CD4-positive, CD25-positive, alpha-beta regulatory T cell (primary cell): Measurements from ENCODE around the gene DHRSX. TPM values are rescaled to one million over a fixed set of nuclear protein-coding genes. Genes with fewer than 3 reads are reported as not detected.
A peak's percentile ranks its signal among the peaks of the same experiment; 100 is the strongest.

Source experiments
- ATAC-seq, 2 donors: fragments of 150-1000 bp; cut with Tn5 transposase; one replicate each; pipeline ENCODE4 v1.10.0; 2021; ENCODE audit warnings: low read depth in 2 of 2, moderate number of reproducible peaks in 2 of 2, moderate library complexity in 1 of 2
- DNase-seq, 3 donors: peaks; one replicate each; pipeline versions ENCODE4 v3.0.0 to v3.0.0-alpha.2; 2012 to 2022; ENCODE audit warnings: mixed read lengths in 1 of 3
- H3K27ac ChIP-seq: one replicate; pipeline ENCODE4 v1.7.0; 2013; ENCODE audit warnings: mild to moderate bottlenecking, low read length; ENCODE audit not compliant: insufficient read depth, poor library complexity, severe bottlenecking
- H3K27me3 ChIP-seq: one replicate; pipeline ENCODE4 v1.7.0; 2013; ENCODE audit warnings: low read length; ENCODE audit not compliant: control insufficient read depth, insufficient read depth
- H3K36me3 ChIP-seq: one replicate; pipeline ENCODE4 v1.7.0; 2013; ENCODE audit warnings: mild to moderate bottlenecking, low read length, moderate library complexity; ENCODE audit not compliant: control insufficient read depth, insufficient read depth
- H3K4me1 ChIP-seq: 2 replicates; pipeline ENCODE4 v1.7.0; 2013; ENCODE audit warnings: mild to moderate bottlenecking, low read length; ENCODE audit not compliant: insufficient read depth, control insufficient read depth, poor library complexity, severe bottlenecking
- H3K4me3 ChIP-seq: one replicate; pipeline ENCODE4 v1.7.0; 2013; ENCODE audit warnings: low read depth, mild to moderate bottlenecking, low read length, moderate library complexity
- H3K9me3 ChIP-seq, 2 experiments: 1 replicate in 1 of 2; 2 replicates in 1 of 2; pipeline ENCODE4 v1.7.0; 2013; ENCODE audit warnings: low read length in 2 of 2, mild to moderate bottlenecking in 1 of 2, moderate library complexity in 1 of 2; ENCODE audit not compliant: control insufficient read depth in 2 of 2
- H3K27ac Mint-ChIP-seq, 3 donors: one replicate each; pipeline ENCODE4 v1.8.0; 2020 to 2022; ENCODE audit warnings: mild to moderate bottlenecking in 3 of 3, mixed read lengths in 3 of 3, moderate library complexity in 2 of 3
- H3K27me3 Mint-ChIP-seq: one replicate; pipeline ENCODE4 v1.8.0; 2022; ENCODE audit warnings: mild to moderate bottlenecking, mixed read lengths
- H3K36me3 Mint-ChIP-seq: one replicate; pipeline ENCODE4 v1.8.0; 2020; ENCODE audit warnings: mixed read lengths
- H3K4me1 Mint-ChIP-seq, 4 donors: one replicate each; pipeline ENCODE4 v1.8.0; 2020 to 2022; ENCODE audit warnings: mixed read lengths in 4 of 4, mild to moderate bottlenecking in 1 of 4
- H3K4me3 Mint-ChIP-seq, 4 donors: one replicate each; pipeline ENCODE4 v1.8.0; 2020 to 2022; ENCODE audit warnings: mild to moderate bottlenecking in 4 of 4, mixed read lengths in 4 of 4, moderate library complexity in 3 of 4
- H3K9me3 Mint-ChIP-seq, 7 donors: one replicate each; pipeline ENCODE4 v1.8.0; 2020 to 2022; ENCODE audit warnings: mixed read lengths in 7 of 7, mild to moderate bottlenecking in 3 of 7, moderate library complexity in 2 of 7
- polyA plus RNA-seq, 4 donors: library from polyadenylated mRNA; unstranded; fragments of 300-500 nt; fragmentation: Illumina TruSeq; gene quantifications; one replicate each; pipeline ENCODE4 v1.2.3, GENCODE V29; 2021
- total RNA-seq: library from RNA; stranded (reverse); gene quantifications from one replicate; pipeline ENCODE4 v1.2.3, GENCODE V29; 2022

DHRSX gene
- total and polyA plus RNA-seq, 5 donors from 2014 or later = 16.5 to 21.8 (median 18.4) TPM

GRCh38 chrX:2445662-2446623 is 54.8 kb downstream of the DHRSX start:
- peaks cover 7% of the 10 kb centered on the region for H3K36me3 Mint-ChIP-seq
- H3K4me1 ChIP-seq = no peaks in the 10 kb centered on the region

GRCh38 chrX:2442694-2443093 is 58.1 kb downstream of the DHRSX start:
- H3K9me3 ChIP-seq = no peaks in the 10 kb centered on the region
- DNase-seq = no peak
- ATAC-seq = no peak
- H3K27ac ChIP-seq = no peak overlapping the region
- H3K36me3 ChIP-seq = peaks cover 3% of the 10 kb centered on the region
- peaks cover 17% of the 10 kb centered on the region for H3K36me3 Mint-ChIP-seq
- H3K4me3 Mint-ChIP-seq = no peak overlapping the region
- peaks cover 0 to 4% (median 0%) of the 10 kb centered on the region in 7 donors for H3K9me3 Mint-ChIP-seq
- H3K4me3 ChIP-seq = no peak overlapping the region
- no peaks in the 10 kb centered on the region for H3K27me3 Mint-ChIP-seq
- peaks cover 3 to 5% (median 3%) of the 10 kb centered on the region in 4 donors for H3K4me1 Mint-ChIP-seq
- no peaks in the 10 kb centered on the region for H3K27me3 ChIP-seq
- H3K27ac Mint-ChIP-seq = no peak overlapping the region
- H3K4me1 ChIP-seq = no peaks in the 10 kb centered on the region

More at GRCh38 chrX:2445662-2446623, 54.8 kb downstream of the DHRSX start:
- Mint-ChIP-seq H3K27me3 (no peaks in the 10 kb centered on the region), H3K27ac (no peak overlapping the region), H3K4me1 (peaks cover 0 to 3% (median 0%) of the 10 kb centered on the region in 4 donors), H3K9me3 (peaks cover 0 to 5% (median 0%) of the 10 kb centered on the region in 7 donors), H3K4me3 (no peak overlapping the region)
- no peak overlapping the region for H3K27ac ChIP-seq
- no peak for ATAC-seq
- no peaks in the 10 kb centered on the region for H3K27me3 ChIP-seq
- no peak overlapping the region for H3K4me3 ChIP-seq
- no peaks in the 10 kb centered on the region for H3K36me3 ChIP-seq
- no peaks in the 10 kb centered on the region for H3K9me3 ChIP-seq
- DNase-seq = no peak

GRCh38 chrX:2441466-2441865 is 59.3 kb downstream of the DHRSX start:
- peaks cover 0 to 3% (median 0%) of the 10 kb centered on the region in 7 donors for H3K9me3 Mint-ChIP-seq
- no peak overlapping the region for H3K27ac ChIP-seq
- no peaks in the 10 kb centered on the region for H3K27me3 ChIP-seq
- no peaks in the 10 kb centered on the region for H3K27me3 Mint-ChIP-seq
- DNase-seq = no peak
- peaks cover 19% of the 10 kb centered on the region for H3K36me3 Mint-ChIP-seq
- H3K4me1 Mint-ChIP-seq = peaks cover 3 to 5% (median 3%) of the 10 kb centered on the region in 4 donors
- no peaks in the 10 kb centered on the region for H3K4me1 ChIP-seq
- no peak overlapping the region for H3K4me3 ChIP-seq
- H3K36me3 ChIP-seq = peaks cover 3% of the 10 kb centered on the region
- ATAC-seq = no peak
- no peaks in the 10 kb centered on the region for H3K9me3 ChIP-seq
- no peak overlapping the region for H3K4me3 Mint-ChIP-seq
- H3K27ac Mint-ChIP-seq = no peak overlapping the region

- peak overlapping the region in 1 of 3 donors; percentile 58 for H3K27ac Mint-ChIP-seq
- H3K4me3 Mint-ChIP-seq = no peak overlapping the region
- peaks cover 3 to 7% (median 5%) of the 10 kb centered on the region in 4 donors for H3K4me1 Mint-ChIP-seq
Measured at GRCh38 chrX:2439613-2440012, 61.2 kb downstream of the DHRSX start.

GRCh38 chrX:2435465-2435864 is 65.3 kb downstream of the DHRSX start:
- H3K27ac Mint-ChIP-seq = peak overlapping the region in 1 of 3 donors; percentile 24
- H3K9me3 Mint-ChIP-seq = no peaks in the 10 kb centered on the region
- Histone ChIP-seq H3K9me3 (no peaks in the 10 kb centered on the region), H3K4me3 (no peak overlapping the region), H3K36me3 (peaks cover 8% of the 10 kb centered on the region), H3K27ac (no peak overlapping the region), H3K4me1 (no peaks in the 10 kb centered on the region), H3K27me3 (no peaks in the 10 kb centered on the region)
- peaks cover 31% of the 10 kb centered on the region for H3K36me3 Mint-ChIP-seq
- ATAC-seq (no peak), DNase-seq (no peak)
- H3K27me3 Mint-ChIP-seq = no peaks in the 10 kb centered on the region
- H3K4me1 Mint-ChIP-seq = peaks cover under 1 to 12% (median 4%) of the 10 kb centered on the region in 4 donors
- H3K4me3 Mint-ChIP-seq = no peak overlapping the region

More at GRCh38 chrX:2439613-2440012, 61.2 kb downstream of the DHRSX start:
- DNase-seq (no peak), ATAC-seq (no peak)
- Histone ChIP-seq H3K4me3 (no peak overlapping the region), H3K36me3 (peaks cover 6% of the 10 kb centered on the region), H3K27ac (no peak overlapping the region), H3K4me1 (no peaks in the 10 kb centered on the region), H3K27me3 (no peaks in the 10 kb centered on the region), H3K9me3 (no peaks in the 10 kb centered on the region)
- H3K27me3 Mint-ChIP-seq = no peaks in the 10 kb centered on the region
- peaks cover 23% of the 10 kb centered on the region for H3K36me3 Mint-ChIP-seq
- H3K9me3 Mint-ChIP-seq = peaks cover 0 to 2% (median 0%) of the 10 kb centered on the region in 7 donors

- peak overlapping the region in 1 of 3 donors; percentile 24 for H3K27ac Mint-ChIP-seq
- H3K4me3 ChIP-seq = no peak overlapping the region
Measured at GRCh38 chrX:2434270-2435163, 66.3 kb downstream of the DHRSX start.

GRCh38 chrX:2432298-2432863 is 68.4 kb downstream of the DHRSX start:
- Histone ChIP-seq H3K27me3 (no peaks in the 10 kb centered on the region), H3K36me3 (peaks cover 8% of the 10 kb centered on the region), H3K4me1 (no peaks in the 10 kb centered on the region), H3K27ac (no peak overlapping the region), H3K9me3 (peaks cover 0 to 3% of the 10 kb centered on the region in 2 experiments), H3K4me3 (no peak overlapping the region)
- Mint-ChIP-seq H3K36me3 (peaks cover 36% of the 10 kb centered on the region), H3K4me3 (no peak overlapping the region), H3K4me1 (peaks cover 0 to 9% (median 2%) of the 10 kb centered on the region in 4 donors), H3K9me3 (peaks cover 0 to 2% (median 0%) of the 10 kb centered on the region in 7 donors), H3K27me3 (no peaks in the 10 kb centered on the region), H3K27ac (no peak overlapping the region)
- no peak for ATAC-seq
- DNase-seq = no peak

More at GRCh38 chrX:2434270-2435163, 66.3 kb downstream of the DHRSX start:
- DNase-seq = no peak
- Mint-ChIP-seq H3K36me3 (peaks cover 31% of the 10 kb centered on the region), H3K4me3 (no peak overlapping the region), H3K9me3 (no peaks in the 10 kb centered on the region), H3K27me3 (no peaks in the 10 kb centered on the region), H3K4me1 (peaks cover 0 to 9% (median 4%) of the 10 kb centered on the region in 4 donors)
- no peaks in the 10 kb centered on the region for H3K27me3 ChIP-seq
- H3K36me3 ChIP-seq = peaks cover 8% of the 10 kb centered on the region
- H3K4me1 ChIP-seq = no peaks in the 10 kb centered on the region
- no peaks in the 10 kb centered on the region for H3K9me3 ChIP-seq
- H3K27ac ChIP-seq = no peak overlapping the region
- no peak for ATAC-seq
